ENCODE measurements around the gene SPTBN1.

The SPTBN1 gene

GRCh38 chr2:54428108-54428831 lies 27.9 kb upstream of the SPTBN1 start:
- H3K4me3 ChIP-seq (ENCODE audit: severe bottlenecking): no peak overlapping the region
- no peaks in the 10 kb centered on the region for H3K4me1 ChIP-seq (ENCODE audit: insufficient read depth, poor library complexity, severe bottlenecking)
- TF ChIP-seq CTCF (IDR thresholded peaks at IDR 0.05; ENCODE audit: poor library complexity, severe bottlenecking): no peak
- DNase-seq (ENCODE audit: low spot score) (no peak), ATAC-seq (ENCODE audit: low read depth) (no peak)
- no peaks in the 10 kb centered on the region for H3K27me3 ChIP-seq (ENCODE audit: insufficient read depth, poor library complexity, severe bottlenecking)
- no peaks in the 10 kb centered on the region for H3K36me3 ChIP-seq (ENCODE audit: low read depth)
- H3K9me3 ChIP-seq (ENCODE audit: severe bottlenecking): no peaks in the 10 kb centered on the region
- no peak overlapping the region for H3K27ac ChIP-seq (ENCODE audit: poor library complexity, severe bottlenecking)

GRCh38 chr2:54429054-54429453 lies 27.1 kb upstream of the SPTBN1 start:
- Histone ChIP-seq H3K9me3 (ENCODE audit: severe bottlenecking) (no peaks in the 10 kb centered on the region), H3K27ac (ENCODE audit: poor library complexity, severe bottlenecking) (no peak overlapping the region), H3K4me1 (ENCODE audit: insufficient read depth, poor library complexity, severe bottlenecking) (no peaks in the 10 kb centered on the region), H3K27me3 (ENCODE audit: insufficient read depth, poor library complexity, severe bottlenecking) (no peaks in the 10 kb centered on the region), H3K4me3 (ENCODE audit: severe bottlenecking) (no peak overlapping the region), H3K36me3 (ENCODE audit: low read depth) (no peaks in the 10 kb centered on the region)
- TF ChIP-seq CTCF (IDR thresholded peaks at IDR 0.05; ENCODE audit: poor library complexity, severe bottlenecking): no peak
- DNase-seq (ENCODE audit: low spot score): no peak
- ATAC-seq (ENCODE audit: low read depth): no peak

GRCh38 chr2:54429811-54430551 lies 26.1 kb upstream of the SPTBN1 start:
- H3K4me1 ChIP-seq (ENCODE audit: insufficient read depth, poor library complexity, severe bottlenecking): no peaks in the 10 kb centered on the region
- H3K27ac ChIP-seq (ENCODE audit: poor library complexity, severe bottlenecking): no peak overlapping the region
- H3K4me3 ChIP-seq (ENCODE audit: severe bottlenecking): no peak overlapping the region
- H3K36me3 ChIP-seq (ENCODE audit: low read depth): no peaks in the 10 kb centered on the region
- H3K9me3 ChIP-seq (ENCODE audit: severe bottlenecking): no peaks in the 10 kb centered on the region
- ATAC-seq (ENCODE audit: low read depth) (no peak), DNase-seq (ENCODE audit: low spot score) (no peak)
- no peak for TF ChIP-seq CTCF (IDR thresholded peaks at IDR 0.05; ENCODE audit: poor library complexity, severe bottlenecking)
- no peaks in the 10 kb centered on the region for H3K27me3 ChIP-seq (ENCODE audit: insufficient read depth, poor library complexity, severe bottlenecking)

- ATAC-seq (ENCODE audit: low read depth): no peak
- Histone ChIP-seq H3K27me3 (ENCODE audit: insufficient read depth, poor library complexity, severe bottlenecking) (no peaks in the 10 kb centered on the region), H3K4me1 (ENCODE audit: insufficient read depth, poor library complexity, severe bottlenecking) (no peaks in the 10 kb centered on the region), H3K27ac (ENCODE audit: poor library complexity, severe bottlenecking) (no peak overlapping the region), H3K9me3 (ENCODE audit: severe bottlenecking) (no peaks in the 10 kb centered on the region), H3K36me3 (ENCODE audit: low read depth) (no peaks in the 10 kb centered on the region), H3K4me3 (ENCODE audit: severe bottlenecking) (no peak overlapping the region)
- DNase-seq (ENCODE audit: low spot score): no peak
- no peak for TF ChIP-seq CTCF (IDR thresholded peaks at IDR 0.05; ENCODE audit: poor library complexity, severe bottlenecking)
Measured at GRCh38 chr2:54430649-54431048, 25.5 kb upstream of the SPTBN1 start.

Data from RWPE2 (cell line).